ENCODE measurements around the gene AP2A2. TPM values are rescaled to one million over a fixed set of nuclear protein-coding genes. Genes with fewer than 3 reads are reported as not detected.

AP2A2 gene
- total RNA-seq, 2 experiments from 2014 or later, result 45.9 to 46.6 TPM

DNA sequence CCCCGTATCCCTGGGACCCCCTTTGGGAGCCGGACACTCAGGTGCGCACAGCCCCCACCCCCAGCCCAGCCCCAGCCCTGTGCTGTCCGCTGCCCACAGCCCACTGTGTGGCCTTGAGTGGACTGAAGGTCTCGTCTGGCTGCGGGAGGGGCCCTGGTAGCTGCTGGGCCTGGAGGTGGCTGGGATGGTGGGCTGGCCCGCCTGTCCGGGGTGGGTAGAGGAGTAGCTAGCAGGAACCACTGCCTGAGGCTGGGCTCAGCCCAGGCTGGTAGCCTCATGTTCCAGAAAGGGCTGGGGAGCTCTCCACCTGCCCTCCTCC is 115.4 kb downstream of the AP2A2 start:
- DNase-seq, result peak in 1 of 14 experiments; percentile 4
- ChIA-PET CTCF (no interaction called here), POLR2A (no interaction called here)

DNA sequence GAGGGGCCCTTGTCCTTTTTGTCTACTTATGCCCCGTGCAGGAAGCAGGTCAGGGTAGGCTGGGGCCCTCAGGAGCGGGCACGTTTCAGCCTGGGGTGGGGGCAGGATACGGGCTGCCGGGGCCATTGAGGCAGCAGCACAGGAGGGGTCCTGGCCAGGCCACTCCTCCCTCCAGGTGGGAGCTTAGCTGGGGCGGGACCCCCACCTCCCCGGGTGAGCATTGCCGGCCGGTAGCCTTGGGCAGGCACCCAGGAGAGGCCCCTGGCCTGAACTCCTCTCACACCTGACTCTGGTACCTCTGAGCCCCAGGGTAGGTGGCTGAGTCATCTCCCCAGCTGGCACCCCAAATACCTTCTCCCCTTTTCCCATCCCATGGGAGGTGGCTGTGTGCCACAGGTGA is 115.8 kb downstream of the AP2A2 start:
- Histone ChIP-seq H3K4me3 (ENCODE audit: low read length) (no peak overlapping the region), H3K36me3 (ENCODE audit: insufficient read depth, low read length) (no peaks in the 10 kb centered on the region), H3K27me3 (ENCODE audit: control insufficient read depth in 1 of 2, insufficient read depth in 2 of 2, low read length in 2 of 2) (no peaks in the 10 kb centered on the region), H3K9me3 (ENCODE audit: control insufficient read depth in 1 of 2, insufficient read depth in 1 of 2, low read length in 2 of 2) (peaks cover 0 to 13% of the 10 kb centered on the region in 2 experiments), H3K4me1 (ENCODE audit: insufficient read depth, low read length) (no peaks in the 10 kb centered on the region), H3K27ac (ENCODE audit: low read depth in 1 of 2, low read length in 2 of 2) (no peak overlapping the region)
- Mint-ChIP-seq H3K36me3 (ENCODE audit: low read depth) (no peaks in the 10 kb centered on the region), H3K9me3 (no peaks in the 10 kb centered on the region), H3K27me3 (no peaks in the 10 kb centered on the region), H3K27ac (no peak overlapping the region), H3K4me1 (ENCODE audit: low read depth) (no peaks in the 10 kb centered on the region), H3K4me3 (no peak overlapping the region)
- TF ChIP-seq, protein P1, sequence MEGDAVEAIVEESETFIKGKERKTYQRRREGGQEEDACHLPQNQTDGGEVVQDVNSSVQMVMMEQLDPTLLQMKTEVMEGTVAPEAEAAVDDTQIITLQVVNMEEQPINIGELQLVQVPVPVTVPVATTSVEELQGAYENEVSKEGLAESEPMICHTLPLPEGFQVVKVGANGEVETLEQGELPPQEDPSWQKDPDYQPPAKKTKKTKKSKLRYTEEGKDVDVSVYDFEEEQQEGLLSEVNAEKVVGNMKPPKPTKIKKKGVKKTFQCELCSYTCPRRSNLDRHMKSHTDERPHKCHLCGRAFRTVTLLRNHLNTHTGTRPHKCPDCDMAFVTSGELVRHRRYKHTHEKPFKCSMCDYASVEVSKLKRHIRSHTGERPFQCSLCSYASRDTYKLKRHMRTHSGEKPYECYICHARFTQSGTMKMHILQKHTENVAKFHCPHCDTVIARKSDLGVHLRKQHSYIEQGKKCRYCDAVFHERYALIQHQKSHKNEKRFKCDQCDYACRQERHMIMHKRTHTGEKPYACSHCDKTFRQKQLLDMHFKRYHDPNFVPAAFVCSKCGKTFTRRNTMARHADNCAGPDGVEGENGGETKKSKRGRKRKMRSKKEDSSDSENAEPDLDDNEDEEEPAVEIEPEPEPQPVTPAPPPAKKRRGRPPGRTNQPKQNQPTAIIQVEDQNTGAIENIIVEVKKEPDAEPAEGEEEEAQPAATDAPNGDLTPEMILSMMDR (IDR thresholded peaks at IDR 0.05), result no peak
- intact Hi-C loops (cut with DNase I, micrococcal nuclease), result no loop called here
- ATAC-seq (ENCODE audit: poor library complexity) (no peak), DNase-seq (peak in 1 of 14 experiments; percentile 1)
- POLR2A ChIA-PET, result no interaction called here
- CTCF ChIA-PET, result no interaction called here

More for the DNA sequence above, 115.4 kb downstream of the AP2A2 start:
- Mint-ChIP-seq H3K36me3 (ENCODE audit: low read depth) (no peaks in the 10 kb centered on the region), H3K27ac (no peak overlapping the region), H3K9me3 (no peaks in the 10 kb centered on the region), H3K4me1 (ENCODE audit: low read depth) (no peaks in the 10 kb centered on the region), H3K27me3 (no peaks in the 10 kb centered on the region), H3K4me3 (no peak overlapping the region)
- Histone ChIP-seq H3K4me1 (ENCODE audit: insufficient read depth, low read length) (no peaks in the 10 kb centered on the region), H3K27me3 (ENCODE audit: control insufficient read depth in 1 of 2, insufficient read depth in 2 of 2, low read length in 2 of 2) (no peaks in the 10 kb centered on the region), H3K9me3 (ENCODE audit: control insufficient read depth in 1 of 2, insufficient read depth in 1 of 2, low read length in 2 of 2) (peaks cover 0 to 13% of the 10 kb centered on the region in 2 experiments), H3K27ac (ENCODE audit: low read depth in 1 of 2, low read length in 2 of 2) (no peak overlapping the region), H3K4me3 (ENCODE audit: low read length) (no peak overlapping the region), H3K36me3 (ENCODE audit: insufficient read depth, low read length) (no peaks in the 10 kb centered on the region)
- intact Hi-C loops (cut with DNase I, micrococcal nuclease), result no loop called here
- ATAC-seq (ENCODE audit: poor library complexity), result no peak
- TF ChIP-seq, protein P1 (IDR thresholded peaks at IDR 0.05), result no peak

DNA sequence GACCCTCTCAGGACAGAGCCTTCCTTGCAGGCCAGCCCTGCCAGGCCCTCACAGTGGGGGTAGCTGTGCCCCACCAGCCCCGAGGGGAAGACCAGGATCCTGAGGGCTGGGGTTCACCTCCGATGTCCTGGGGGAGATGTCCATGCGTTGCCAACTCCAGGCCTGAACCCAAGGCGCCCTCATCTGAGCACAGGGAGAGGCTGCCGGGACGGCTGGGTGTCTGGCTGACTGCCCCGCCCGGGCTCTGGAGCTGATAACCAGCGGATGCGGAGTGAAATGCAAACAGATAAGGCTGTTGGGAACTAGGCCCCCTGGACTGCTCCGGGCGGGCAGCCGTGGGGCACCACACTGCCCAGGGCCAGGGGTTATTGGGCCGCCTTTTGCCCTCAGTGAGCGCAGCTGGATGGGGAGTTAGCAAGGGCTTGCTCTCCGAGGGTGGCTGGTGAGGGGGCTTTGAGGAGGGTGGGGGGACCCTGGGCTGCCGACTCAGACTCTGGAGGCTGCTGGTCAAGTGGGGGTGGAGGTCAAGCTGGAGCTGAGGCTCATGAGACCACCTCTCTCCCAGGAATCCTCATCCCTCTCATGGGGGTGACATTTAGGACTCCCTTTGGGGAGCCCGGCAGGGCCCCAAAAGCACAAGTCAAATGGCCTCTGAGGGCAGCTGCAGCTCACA is 116.4 kb downstream of the AP2A2 start:
- H3K27me3 ChIP-seq (ENCODE audit: control insufficient read depth in 1 of 2, insufficient read depth in 2 of 2, low read length in 2 of 2), result no peaks in the 10 kb centered on the region
- Mint-ChIP-seq H3K27me3 (peaks cover 4% of the 10 kb centered on the region), H3K36me3 (ENCODE audit: low read depth) (no peaks in the 10 kb centered on the region), H3K27ac (no peak overlapping the region), H3K4me1 (ENCODE audit: low read depth) (no peaks in the 10 kb centered on the region), H3K4me3 (no peak overlapping the region), H3K9me3 (no peaks in the 10 kb centered on the region)
- CTCF ChIA-PET, result no interaction called here
- peaks cover 0 to 13% of the 10 kb centered on the region in 2 experiments for H3K9me3 ChIP-seq (ENCODE audit: control insufficient read depth in 1 of 2, insufficient read depth in 1 of 2, low read length in 2 of 2)
- no peak overlapping the region for H3K4me3 ChIP-seq (ENCODE audit: low read length)
- ATAC-seq (ENCODE audit: poor library complexity), result no peak
- H3K27ac ChIP-seq (ENCODE audit: low read depth in 1 of 2, low read length in 2 of 2), result no peak overlapping the region
- no peak for DNase-seq
- POLR2A ChIA-PET, result no interaction called here
- H3K36me3 ChIP-seq (ENCODE audit: insufficient read depth, low read length), result no peaks in the 10 kb centered on the region
- intact Hi-C loops (cut with DNase I, micrococcal nuclease), result no loop called here
- TF ChIP-seq, protein P1 (IDR thresholded peaks at IDR 0.05), result no peak
- H3K4me1 ChIP-seq (ENCODE audit: insufficient read depth, low read length), result no peaks in the 10 kb centered on the region

Data from CD4-positive, alpha-beta T cell (primary cell).